Measurements from ENCODE around the gene OR1A1. TPM values are rescaled to one million over a fixed set of nuclear protein-coding genes. Genes with fewer than 3 reads are reported as not detected.
"Not testable (repeated sequence)": the region's sequence is repeated elsewhere in the genome, so short reads cannot be mapped to it uniquely, and the experiment has no call there.

The OR1A1 gene
- total RNA-seq, 2 experiments from 2014 or later = not detected

DNA sequence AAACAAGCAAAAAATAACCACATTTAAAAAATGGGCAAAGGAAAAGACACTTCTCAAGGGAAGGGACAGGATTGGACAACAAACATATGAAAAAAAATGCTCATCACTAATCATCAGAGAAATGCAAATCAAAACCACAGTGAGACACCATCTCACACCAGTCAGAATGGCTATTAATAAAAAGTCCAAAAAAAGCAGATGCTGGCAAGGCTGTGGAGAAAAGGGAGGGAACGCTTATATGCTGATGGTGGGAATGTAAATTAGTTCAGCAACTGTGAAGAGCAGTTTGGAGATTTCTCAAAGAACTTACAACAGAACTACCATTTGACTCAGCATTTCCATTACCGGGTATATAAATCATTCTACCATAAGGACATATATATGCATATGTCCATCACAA is 41.5 kb downstream of the OR1A1 start:
- H3K9me3 ChIP-seq (ENCODE audit: low read length); H3K9me2 ChIP-seq (ENCODE audit: insufficient read depth, low read length); BruUV-seq (replicated peaks); H3K27ac ChIP-seq (ENCODE audit: low read depth, low read length, poor library complexity, severe bottlenecking); H3K4me3 ChIP-seq (ENCODE audit: low read depth, low read length, poor library complexity, severe bottlenecking); H3K79me2 ChIP-seq (ENCODE audit: insufficient read depth, low read depth, low read length); H3K36me3 ChIP-seq (ENCODE audit: insufficient read depth, low read length); DNase-seq (ENCODE audit: low spot score); H3K4me2 ChIP-seq (ENCODE audit: low read length); intact Hi-C loops (cut with micrococcal nuclease; ENCODE audit: unreplicated experiment); H4K20me1 ChIP-seq (ENCODE audit: insufficient read depth, low read length); POLR2A ChIA-PET; CTCF ChIA-PET (ENCODE audit: unreplicated experiment); H3K4me1 ChIP-seq (ENCODE audit: insufficient read depth, low read length, poor library complexity, severe bottlenecking); H2AFZ ChIP-seq (ENCODE audit: low read length): not testable (repeated sequence)

GRCh38 chr17:3256575-3256974 is 49.1 kb downstream of the OR1A1 start:
- BruUV-seq (replicated peaks) = no TSS peak
- H3K9me2 ChIP-seq (ENCODE audit: insufficient read depth, low read length) = no peaks in the 10 kb centered on the region
- no peaks in the 10 kb centered on the region for H3K9me3 ChIP-seq (ENCODE audit: low read length)
- H4K20me1 ChIP-seq (ENCODE audit: insufficient read depth, low read length) = no peaks in the 10 kb centered on the region
- intact Hi-C loops (cut with micrococcal nuclease; ENCODE audit: unreplicated experiment) = no loop called here
- no peaks in the 10 kb centered on the region for H3K36me3 ChIP-seq (ENCODE audit: insufficient read depth, low read length)
- no peak for DNase-seq (ENCODE audit: low spot score)
- no peak overlapping the region for H3K4me2 ChIP-seq (ENCODE audit: low read length)
- H3K27ac ChIP-seq (ENCODE audit: low read depth, low read length, poor library complexity, severe bottlenecking) = no peak overlapping the region
- TF ChIP-seq, protein P1, sequence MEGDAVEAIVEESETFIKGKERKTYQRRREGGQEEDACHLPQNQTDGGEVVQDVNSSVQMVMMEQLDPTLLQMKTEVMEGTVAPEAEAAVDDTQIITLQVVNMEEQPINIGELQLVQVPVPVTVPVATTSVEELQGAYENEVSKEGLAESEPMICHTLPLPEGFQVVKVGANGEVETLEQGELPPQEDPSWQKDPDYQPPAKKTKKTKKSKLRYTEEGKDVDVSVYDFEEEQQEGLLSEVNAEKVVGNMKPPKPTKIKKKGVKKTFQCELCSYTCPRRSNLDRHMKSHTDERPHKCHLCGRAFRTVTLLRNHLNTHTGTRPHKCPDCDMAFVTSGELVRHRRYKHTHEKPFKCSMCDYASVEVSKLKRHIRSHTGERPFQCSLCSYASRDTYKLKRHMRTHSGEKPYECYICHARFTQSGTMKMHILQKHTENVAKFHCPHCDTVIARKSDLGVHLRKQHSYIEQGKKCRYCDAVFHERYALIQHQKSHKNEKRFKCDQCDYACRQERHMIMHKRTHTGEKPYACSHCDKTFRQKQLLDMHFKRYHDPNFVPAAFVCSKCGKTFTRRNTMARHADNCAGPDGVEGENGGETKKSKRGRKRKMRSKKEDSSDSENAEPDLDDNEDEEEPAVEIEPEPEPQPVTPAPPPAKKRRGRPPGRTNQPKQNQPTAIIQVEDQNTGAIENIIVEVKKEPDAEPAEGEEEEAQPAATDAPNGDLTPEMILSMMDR (conservative IDR thresholded peaks at IDR 0.05; ENCODE audit: low read length) = no peak
- TF ChIP-seq EZH2phosphoT487 (IDR thresholded peaks at IDR 0.05; ENCODE audit: borderline replicate concordance, low read depth, low read length) = no peak
- CTCF ChIA-PET (ENCODE audit: unreplicated experiment) = no interaction called here
- no peaks in the 10 kb centered on the region for H3K4me1 ChIP-seq (ENCODE audit: insufficient read depth, low read length, poor library complexity, severe bottlenecking)
- H3K4me3 ChIP-seq (ENCODE audit: low read depth, low read length, poor library complexity, severe bottlenecking) = no peak overlapping the region
- no peaks in the 10 kb centered on the region for H3K79me2 ChIP-seq (ENCODE audit: insufficient read depth, low read depth, low read length)
- POLR2A ChIA-PET = no interaction called here
- H2AFZ ChIP-seq (ENCODE audit: low read length) = no peak overlapping the region

- no peaks in the 10 kb centered on the region for H3K4me1 ChIP-seq (ENCODE audit: insufficient read depth, low read length, poor library complexity, severe bottlenecking)
- no peaks in the 10 kb centered on the region for H3K9me2 ChIP-seq (ENCODE audit: insufficient read depth, low read length)
- no peak overlapping the region for H3K27ac ChIP-seq (ENCODE audit: low read depth, low read length, poor library complexity, severe bottlenecking)
- H3K36me3 ChIP-seq (ENCODE audit: insufficient read depth, low read length) = no peaks in the 10 kb centered on the region
- H3K9me3 ChIP-seq (ENCODE audit: low read length) = no peaks in the 10 kb centered on the region
- intact Hi-C loops (cut with micrococcal nuclease; ENCODE audit: unreplicated experiment) = no loop called here
- H2AFZ ChIP-seq (ENCODE audit: low read length) = no peak overlapping the region
- ChIA-PET CTCF (ENCODE audit: unreplicated experiment) (no interaction called here), POLR2A (no interaction called here)
- TF ChIP-seq, protein P1 (conservative IDR thresholded peaks at IDR 0.05; ENCODE audit: low read length) = no peak
- TF ChIP-seq EZH2phosphoT487 (IDR thresholded peaks at IDR 0.05; ENCODE audit: borderline replicate concordance, low read depth, low read length) = no peak
- no peaks in the 10 kb centered on the region for H3K79me2 ChIP-seq (ENCODE audit: insufficient read depth, low read depth, low read length)
- no peak overlapping the region for H3K4me3 ChIP-seq (ENCODE audit: low read depth, low read length, poor library complexity, severe bottlenecking)
- H4K20me1 ChIP-seq (ENCODE audit: insufficient read depth, low read length) = no peaks in the 10 kb centered on the region
- no TSS peak for BruUV-seq (replicated peaks)
- DNase-seq (ENCODE audit: low spot score) = no peak
- no peak overlapping the region for H3K4me2 ChIP-seq (ENCODE audit: low read length)
Measured at GRCh38 chr17:3260163-3260562, 52.7 kb downstream of the OR1A1 start.
